Measurements from ENCODE around the gene ATG10. TPM values are rescaled to one million over a fixed set of nuclear protein-coding genes. Genes with fewer than 3 reads are reported as not detected.

The ATG10 gene
- total and polyA plus RNA-seq, 11 donors, result 2.7 to 10.7 (median 5.7) TPM

DNA sequence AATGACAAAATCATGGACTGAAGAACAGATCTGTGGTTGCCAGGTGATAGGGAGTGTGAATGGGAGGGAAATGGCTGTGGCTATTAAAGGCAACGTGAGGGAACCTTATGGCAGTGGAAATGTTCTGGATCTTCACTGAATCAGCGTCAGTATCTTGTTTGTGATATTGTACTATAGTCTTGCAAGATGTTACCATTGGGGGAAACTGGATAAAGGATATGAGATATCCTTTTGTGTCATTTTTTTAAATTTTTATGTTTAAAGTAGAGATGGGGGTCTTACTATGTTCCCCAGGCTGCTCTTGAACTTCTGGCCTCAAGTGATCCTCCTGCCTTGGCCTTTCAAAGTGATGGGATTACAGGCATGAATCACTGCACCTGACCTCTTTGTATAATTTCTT, 210.8 kb downstream of the ATG10 start:
- intact Hi-C loops (cut with DNase I), result no loop called here
- H3K27ac ChIP-seq, result no peak overlapping the region
- TF ChIP-seq, protein P1, sequence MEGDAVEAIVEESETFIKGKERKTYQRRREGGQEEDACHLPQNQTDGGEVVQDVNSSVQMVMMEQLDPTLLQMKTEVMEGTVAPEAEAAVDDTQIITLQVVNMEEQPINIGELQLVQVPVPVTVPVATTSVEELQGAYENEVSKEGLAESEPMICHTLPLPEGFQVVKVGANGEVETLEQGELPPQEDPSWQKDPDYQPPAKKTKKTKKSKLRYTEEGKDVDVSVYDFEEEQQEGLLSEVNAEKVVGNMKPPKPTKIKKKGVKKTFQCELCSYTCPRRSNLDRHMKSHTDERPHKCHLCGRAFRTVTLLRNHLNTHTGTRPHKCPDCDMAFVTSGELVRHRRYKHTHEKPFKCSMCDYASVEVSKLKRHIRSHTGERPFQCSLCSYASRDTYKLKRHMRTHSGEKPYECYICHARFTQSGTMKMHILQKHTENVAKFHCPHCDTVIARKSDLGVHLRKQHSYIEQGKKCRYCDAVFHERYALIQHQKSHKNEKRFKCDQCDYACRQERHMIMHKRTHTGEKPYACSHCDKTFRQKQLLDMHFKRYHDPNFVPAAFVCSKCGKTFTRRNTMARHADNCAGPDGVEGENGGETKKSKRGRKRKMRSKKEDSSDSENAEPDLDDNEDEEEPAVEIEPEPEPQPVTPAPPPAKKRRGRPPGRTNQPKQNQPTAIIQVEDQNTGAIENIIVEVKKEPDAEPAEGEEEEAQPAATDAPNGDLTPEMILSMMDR (IDR thresholded peaks at IDR 0.05), result no peak
- no peak for TF ChIP-seq POLR2A (IDR thresholded peaks at IDR 0.05)
- no peak for ATAC-seq
- H3K4me3 ChIP-seq, result no peak overlapping the region
- no peaks in the 10 kb centered on the region for H3K4me1 ChIP-seq
- DNase-seq, result no peak
- H3K9me3 ChIP-seq, result peaks cover 0 to 7% (median 0%) of the 10 kb centered on the region in 12 donors
- H3K27me3 ChIP-seq, result no peaks in the 10 kb centered on the region
- peaks cover 0 to 16% (median 0%) of the 10 kb centered on the region in 9 donors for H3K36me3 ChIP-seq
- WGBS, 4 donors, result 93 to 96% (median 95%) methylated on average over 2 of the region's 2 CpGs

DNA sequence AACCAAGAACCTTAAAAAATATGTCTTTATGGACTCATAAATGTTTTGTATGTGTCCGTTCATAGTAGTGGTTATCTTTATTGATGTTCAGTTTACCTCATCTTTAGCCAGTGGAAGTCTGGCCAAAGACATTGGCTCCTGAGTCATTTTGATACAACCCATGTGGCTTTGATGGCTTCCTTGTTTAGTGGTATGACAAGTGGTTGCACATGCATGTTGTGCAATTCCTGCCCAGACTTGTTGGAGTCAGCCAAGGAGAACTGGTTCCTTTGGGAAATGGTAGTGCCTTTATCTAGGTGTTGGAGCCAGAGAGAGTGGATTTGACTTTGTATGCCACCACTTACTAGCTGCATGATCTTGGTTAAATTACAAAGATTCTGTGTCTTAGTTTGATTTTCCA, 212.0 kb downstream of the ATG10 start:
- Histone ChIP-seq H3K27ac (no peak overlapping the region), H3K9me3 (peaks cover 0 to 7% (median 0%) of the 10 kb centered on the region in 12 donors), H3K4me1 (no peaks in the 10 kb centered on the region), H3K27me3 (no peaks in the 10 kb centered on the region), H3K4me3 (no peak overlapping the region), H3K36me3 (peaks cover 0 to 16% (median 0%) of the 10 kb centered on the region in 9 donors)
- TF ChIP-seq, protein P1 (IDR thresholded peaks at IDR 0.05), result no peak
- no peak for TF ChIP-seq POLR2A (IDR thresholded peaks at IDR 0.05)
- WGBS, 4 donors, result 70 to 87% (median 79%) methylated on average over 1 of the region's 1 CpG
- peak in 1 of 4 donors; percentile 49 for ATAC-seq
- intact Hi-C loops (cut with DNase I), result no loop called here
- DNase-seq, result peak in 1 of 5 donors; percentile 32

DNA sequence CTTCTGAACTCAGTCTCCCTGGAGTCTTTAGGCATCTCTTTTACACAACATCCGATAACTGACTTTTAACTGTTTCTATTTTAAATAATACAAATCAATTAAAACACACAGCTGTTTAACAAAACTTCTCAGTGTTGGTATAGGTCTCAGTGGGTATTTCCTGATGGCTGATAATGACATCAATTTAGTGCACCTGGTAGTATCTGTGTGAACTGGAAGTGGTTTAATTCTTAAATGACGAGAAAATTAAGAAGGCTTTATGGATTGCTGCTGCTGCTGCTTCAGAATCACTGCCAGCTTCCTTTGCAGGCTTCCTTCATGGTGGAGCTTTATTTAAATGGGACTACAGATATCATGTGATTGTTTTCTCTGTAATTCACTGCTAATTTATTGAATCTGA, 214.0 kb downstream of the ATG10 start:
- intact Hi-C loops (cut with DNase I), result no loop called here
- no peak for DNase-seq
- no peaks in the 10 kb centered on the region for H3K4me1 ChIP-seq
- peaks cover 0 to 2% (median 0%) of the 10 kb centered on the region in 9 donors for H3K36me3 ChIP-seq
- 66 to 74% (median 73%) methylated on average over 2 of the region's 2 CpGs for WGBS, 4 donors
- H3K27ac ChIP-seq, result no peak overlapping the region
- TF ChIP-seq, protein P1 (IDR thresholded peaks at IDR 0.05), result no peak
- no peak for TF ChIP-seq POLR2A (IDR thresholded peaks at IDR 0.05)
- peaks cover 0 to 7% (median 0%) of the 10 kb centered on the region in 12 donors for H3K9me3 ChIP-seq
- H3K27me3 ChIP-seq, result no peaks in the 10 kb centered on the region
- ATAC-seq, result no peak
- no peak overlapping the region for H3K4me3 ChIP-seq

DNA sequence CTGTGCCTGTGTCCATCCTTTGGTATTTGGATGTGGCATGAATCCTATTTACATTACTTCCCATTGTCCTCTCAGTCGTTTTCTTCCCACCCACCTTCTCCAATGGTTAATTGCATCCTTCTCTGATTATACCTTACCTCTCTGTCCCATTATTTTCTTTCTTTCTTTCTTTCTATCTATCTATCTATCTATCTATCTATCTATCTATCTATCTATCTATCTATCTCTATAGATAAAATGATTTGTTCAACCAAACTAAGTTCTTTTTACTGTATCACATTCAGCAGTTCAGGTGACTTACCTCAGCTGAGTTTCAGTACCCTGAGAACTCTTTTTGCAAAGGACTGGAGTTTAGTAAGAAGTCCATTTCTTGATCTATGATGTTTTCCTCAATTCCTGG, 225.7 kb downstream of the ATG10 start:
- no peak overlapping the region for H3K27ac ChIP-seq
- 81 to 86% (median 85%) methylated on average over 1 of the region's 1 CpG for WGBS, 4 donors
- no peak for TF ChIP-seq POLR2A (IDR thresholded peaks at IDR 0.05)
- TF ChIP-seq, protein P1 (IDR thresholded peaks at IDR 0.05), result no peak
- ATAC-seq (no peak), DNase-seq (no peak)
- H3K9me3 ChIP-seq, result no peaks in the 10 kb centered on the region
- intact Hi-C loops (cut with DNase I), result no loop called here
- H3K36me3 ChIP-seq, result no peaks in the 10 kb centered on the region
- H3K27me3 ChIP-seq, result no peaks in the 10 kb centered on the region
- H3K4me3 ChIP-seq, result no peak overlapping the region
- H3K4me1 ChIP-seq, result no peaks in the 10 kb centered on the region

All from heart left ventricle (tissue), 16 donors.